Measurements from ENCODE around the gene RPL9. TPM values are rescaled to one million over a fixed set of nuclear protein-coding genes. Genes with fewer than 3 reads are reported as not detected.
A peak's percentile ranks its signal among the peaks of the same experiment; 100 is the strongest.

RPL9 gene
- total and polyA plus RNA-seq, 2 experiments from 2014 or later, result 2,522 to 4,044 TPM

DNA sequence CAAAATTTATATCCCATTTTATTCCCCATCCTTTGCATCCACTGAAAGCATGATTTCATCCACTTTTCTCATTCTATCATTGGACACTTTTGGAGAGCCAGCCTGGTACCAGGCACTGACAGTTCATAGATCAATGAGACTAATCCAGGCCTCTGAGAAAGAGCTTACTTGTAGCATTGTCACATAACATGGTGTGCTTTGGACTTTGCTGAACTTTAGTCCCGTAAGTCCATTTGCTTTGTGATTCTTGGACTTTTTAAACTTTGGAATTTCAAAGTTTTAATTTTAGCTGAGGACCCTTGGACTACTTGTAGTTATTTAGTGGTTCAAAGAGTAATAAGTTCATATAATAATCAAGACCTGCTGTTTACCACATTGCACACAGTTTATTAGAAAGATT is 11.7 kb upstream of the RPL9 start:
- no peak overlapping the region for H3K27ac ChIP-seq (ENCODE audit: low read depth)
- H3K4me3 ChIP-seq, result no peak overlapping the region
- no peaks in the 10 kb centered on the region for H3K9me2 ChIP-seq (ENCODE audit: insufficient read depth)
- H2AFZ ChIP-seq, result no peak overlapping the region
- Mint-ChIP-seq H3K9me3 (no peaks in the 10 kb centered on the region), H3K27ac (no peak overlapping the region), H3K4me3 (no peak overlapping the region), H3K4me1 (no peaks in the 10 kb centered on the region), H3K36me3 (ENCODE audit: low read depth) (peaks cover 58% of the 10 kb centered on the region), H3K27me3 (ENCODE audit: insufficient read depth, low read depth, poor library complexity) (peaks cover 2% of the 10 kb centered on the region)
- H3K27me3 ChIP-seq (ENCODE audit: insufficient read depth), result no peaks in the 10 kb centered on the region
- no peaks in the 10 kb centered on the region for H3K4me1 ChIP-seq (ENCODE audit: insufficient read depth)
- H4K20me1 ChIP-seq (replicated peaks; ENCODE audit: insufficient read depth), result no peaks in the 10 kb centered on the region
- no peak for DNase-seq (ENCODE audit: low spot score)
- H3K36me3 ChIP-seq (ENCODE audit: insufficient read depth), result peaks cover 34% of the 10 kb centered on the region
- TF ChIP-seq, protein P1, sequence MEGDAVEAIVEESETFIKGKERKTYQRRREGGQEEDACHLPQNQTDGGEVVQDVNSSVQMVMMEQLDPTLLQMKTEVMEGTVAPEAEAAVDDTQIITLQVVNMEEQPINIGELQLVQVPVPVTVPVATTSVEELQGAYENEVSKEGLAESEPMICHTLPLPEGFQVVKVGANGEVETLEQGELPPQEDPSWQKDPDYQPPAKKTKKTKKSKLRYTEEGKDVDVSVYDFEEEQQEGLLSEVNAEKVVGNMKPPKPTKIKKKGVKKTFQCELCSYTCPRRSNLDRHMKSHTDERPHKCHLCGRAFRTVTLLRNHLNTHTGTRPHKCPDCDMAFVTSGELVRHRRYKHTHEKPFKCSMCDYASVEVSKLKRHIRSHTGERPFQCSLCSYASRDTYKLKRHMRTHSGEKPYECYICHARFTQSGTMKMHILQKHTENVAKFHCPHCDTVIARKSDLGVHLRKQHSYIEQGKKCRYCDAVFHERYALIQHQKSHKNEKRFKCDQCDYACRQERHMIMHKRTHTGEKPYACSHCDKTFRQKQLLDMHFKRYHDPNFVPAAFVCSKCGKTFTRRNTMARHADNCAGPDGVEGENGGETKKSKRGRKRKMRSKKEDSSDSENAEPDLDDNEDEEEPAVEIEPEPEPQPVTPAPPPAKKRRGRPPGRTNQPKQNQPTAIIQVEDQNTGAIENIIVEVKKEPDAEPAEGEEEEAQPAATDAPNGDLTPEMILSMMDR (conservative IDR thresholded peaks at IDR 0.05; ENCODE audit: low read depth in 2 of 2), result no peak
- no peak for TF ChIP-seq EZH2 (IDR thresholded peaks at IDR 0.05; ENCODE audit: low read depth, unreplicated experiment)
- no peak for TF ChIP-seq STAT1 (IDR thresholded peaks at IDR 0.05; ENCODE audit: unreplicated experiment)
- ATAC-seq, result no peak
- no peaks in the 10 kb centered on the region for H3K79me2 ChIP-seq (replicated peaks; ENCODE audit: insufficient read depth)
- no peaks in the 10 kb centered on the region for H3F3A ChIP-seq (replicated peaks; ENCODE audit: low read depth)
- H3K4me2 ChIP-seq, result no peak overlapping the region

DNA sequence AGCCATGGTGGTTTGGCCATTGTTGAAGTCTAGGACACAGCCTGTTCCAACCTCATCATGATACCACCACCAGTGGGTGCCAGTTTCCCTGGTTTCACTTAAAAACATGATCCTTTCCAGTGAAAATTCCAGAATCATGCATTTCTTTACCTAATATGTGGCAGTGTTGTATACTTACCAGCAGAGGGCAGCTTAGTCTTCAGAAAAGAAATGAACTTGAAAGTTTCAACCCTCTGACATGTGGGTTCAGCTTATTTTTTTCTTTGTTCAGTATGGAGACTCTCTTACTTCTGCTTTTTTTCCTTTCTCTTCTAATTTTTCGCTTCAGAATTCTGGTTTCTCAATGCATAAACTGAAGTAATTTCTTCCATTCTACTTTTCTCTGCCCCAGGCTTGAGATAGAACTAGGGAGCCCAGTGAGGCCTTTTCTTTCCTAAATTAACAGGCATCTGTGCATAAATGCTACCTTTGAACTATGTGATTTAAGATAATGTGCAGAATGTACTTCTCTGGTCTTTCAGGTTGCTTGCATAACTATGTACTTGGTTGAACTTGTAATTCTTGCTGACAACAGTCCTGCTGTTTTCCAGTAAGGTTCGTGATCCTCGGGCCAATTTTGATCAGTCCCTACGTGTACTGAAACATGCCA is 10.8 kb upstream of the RPL9 start:
- Histone ChIP-seq H3K4me3 (no peak overlapping the region), H3K36me3 (ENCODE audit: insufficient read depth) (peaks cover 42% of the 10 kb centered on the region), H3F3A (replicated peaks; ENCODE audit: low read depth) (no peaks in the 10 kb centered on the region), H3K9me2 (ENCODE audit: insufficient read depth) (no peaks in the 10 kb centered on the region), H4K20me1 (replicated peaks; ENCODE audit: insufficient read depth) (no peaks in the 10 kb centered on the region), H3K4me1 (ENCODE audit: insufficient read depth) (no peaks in the 10 kb centered on the region), H2AFZ (no peak overlapping the region), H3K27ac (ENCODE audit: low read depth) (peak overlapping the region; percentile 51), H3K4me2 (no peak overlapping the region), H3K27me3 (ENCODE audit: insufficient read depth) (no peaks in the 10 kb centered on the region), H3K79me2 (replicated peaks; ENCODE audit: insufficient read depth) (no peaks in the 10 kb centered on the region)
- peak; percentile 90 for DNase-seq (ENCODE audit: low spot score)
- Mint-ChIP-seq H3K36me3 (ENCODE audit: low read depth) (peaks cover 66% of the 10 kb centered on the region), H3K4me3 (no peak overlapping the region), H3K27ac (peak overlapping the region; percentile 94), H3K4me1 (no peaks in the 10 kb centered on the region), H3K9me3 (no peaks in the 10 kb centered on the region), H3K27me3 (ENCODE audit: insufficient read depth, low read depth, poor library complexity) (peaks cover 2% of the 10 kb centered on the region)
- no peak for TF ChIP-seq CREB1 (CRISPR knock-in tag; IDR thresholded peaks at IDR 0.05; ENCODE audit: low read depth)
- TF ChIP-seq, protein P1 (conservative IDR thresholded peaks at IDR 0.05; ENCODE audit: low read depth in 2 of 2), result peak; percentile 79 to 97
- peak; percentile 85 for ATAC-seq

DNA sequence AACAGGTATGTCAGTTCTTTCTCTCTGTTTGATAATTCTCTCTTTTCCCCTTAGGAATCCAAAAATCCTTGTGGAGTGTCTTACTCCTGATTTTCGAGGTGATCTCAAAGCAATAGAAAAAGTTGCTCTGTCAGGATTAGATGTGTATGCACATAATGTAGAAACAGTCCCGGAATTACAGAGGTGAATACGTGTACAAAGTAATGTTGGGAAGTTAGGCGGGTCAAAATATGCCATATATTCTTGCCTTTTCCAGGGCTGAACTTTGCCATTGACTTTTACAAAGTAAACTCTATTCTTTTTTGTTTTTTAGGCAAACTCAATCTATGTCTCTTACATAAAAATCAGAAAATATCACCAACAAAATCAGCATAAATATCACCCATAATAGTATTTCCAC is 8.7 kb upstream of the RPL9 start:
- H3K27me3 ChIP-seq (ENCODE audit: insufficient read depth), result no peaks in the 10 kb centered on the region
- H2AFZ ChIP-seq, result no peak overlapping the region
- H3K4me2 ChIP-seq, result no peak overlapping the region
- H3K27ac Mint-ChIP-seq, result no peak overlapping the region
- ATAC-seq (no peak), DNase-seq (ENCODE audit: low spot score) (no peak)
- no peak overlapping the region for H3K4me3 Mint-ChIP-seq
- H3K36me3 Mint-ChIP-seq (ENCODE audit: low read depth), result peaks cover 65% of the 10 kb centered on the region
- peaks cover 2% of the 10 kb centered on the region for H3K27me3 Mint-ChIP-seq (ENCODE audit: insufficient read depth, low read depth, poor library complexity)
- H3K9me2 ChIP-seq (ENCODE audit: insufficient read depth), result no peaks in the 10 kb centered on the region
- no peak overlapping the region for H3K27ac ChIP-seq (ENCODE audit: low read depth)
- H3K79me2 ChIP-seq (replicated peaks; ENCODE audit: insufficient read depth), result no peaks in the 10 kb centered on the region
- no peak overlapping the region for H3K4me3 ChIP-seq
- H3F3A ChIP-seq (replicated peaks; ENCODE audit: low read depth), result no peaks in the 10 kb centered on the region
- peaks cover 39% of the 10 kb centered on the region for H3K36me3 ChIP-seq (ENCODE audit: insufficient read depth)
- no peaks in the 10 kb centered on the region for H4K20me1 ChIP-seq (replicated peaks; ENCODE audit: insufficient read depth)
- no peaks in the 10 kb centered on the region for H3K4me1 ChIP-seq (ENCODE audit: insufficient read depth)
- no peaks in the 10 kb centered on the region for H3K9me3 Mint-ChIP-seq
- no peaks in the 10 kb centered on the region for H3K4me1 Mint-ChIP-seq
- TF ChIP-seq EZH2phosphoT487 (IDR thresholded peaks at IDR 0.05; ENCODE audit: unreplicated experiment) (no peak), CREB1 (CRISPR knock-in tag; IDR thresholded peaks at IDR 0.05; ENCODE audit: low read depth) (no peak), POLR2AphosphoS5 (IDR thresholded peaks at IDR 0.05; ENCODE audit: low read depth) (no peak)
- TF ChIP-seq, protein P2, sequence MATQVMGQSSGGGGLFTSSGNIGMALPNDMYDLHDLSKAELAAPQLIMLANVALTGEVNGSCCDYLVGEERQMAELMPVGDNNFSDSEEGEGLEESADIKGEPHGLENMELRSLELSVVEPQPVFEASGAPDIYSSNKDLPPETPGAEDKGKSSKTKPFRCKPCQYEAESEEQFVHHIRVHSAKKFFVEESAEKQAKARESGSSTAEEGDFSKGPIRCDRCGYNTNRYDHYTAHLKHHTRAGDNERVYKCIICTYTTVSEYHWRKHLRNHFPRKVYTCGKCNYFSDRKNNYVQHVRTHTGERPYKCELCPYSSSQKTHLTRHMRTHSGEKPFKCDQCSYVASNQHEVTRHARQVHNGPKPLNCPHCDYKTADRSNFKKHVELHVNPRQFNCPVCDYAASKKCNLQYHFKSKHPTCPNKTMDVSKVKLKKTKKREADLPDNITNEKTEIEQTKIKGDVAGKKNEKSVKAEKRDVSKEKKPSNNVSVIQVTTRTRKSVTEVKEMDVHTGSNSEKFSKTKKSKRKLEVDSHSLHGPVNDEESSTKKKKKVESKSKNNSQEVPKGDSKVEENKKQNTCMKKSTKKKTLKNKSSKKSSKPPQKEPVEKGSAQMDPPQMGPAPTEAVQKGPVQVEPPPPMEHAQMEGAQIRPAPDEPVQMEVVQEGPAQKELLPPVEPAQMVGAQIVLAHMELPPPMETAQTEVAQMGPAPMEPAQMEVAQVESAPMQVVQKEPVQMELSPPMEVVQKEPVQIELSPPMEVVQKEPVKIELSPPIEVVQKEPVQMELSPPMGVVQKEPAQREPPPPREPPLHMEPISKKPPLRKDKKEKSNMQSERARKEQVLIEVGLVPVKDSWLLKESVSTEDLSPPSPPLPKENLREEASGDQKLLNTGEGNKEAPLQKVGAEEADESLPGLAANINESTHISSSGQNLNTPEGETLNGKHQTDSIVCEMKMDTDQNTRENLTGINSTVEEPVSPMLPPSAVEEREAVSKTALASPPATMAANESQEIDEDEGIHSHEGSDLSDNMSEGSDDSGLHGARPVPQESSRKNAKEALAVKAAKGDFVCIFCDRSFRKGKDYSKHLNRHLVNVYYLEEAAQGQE (IDR thresholded peaks at IDR 0.05; ENCODE audit: unreplicated experiment), result no peak

All from GM23338 (cell line).